Activated CD4-positive, alpha-beta memory T cell treated with anti-CD3 and anti-CD28 coated beads, Interleukin-2, amount 10 ng/mL, durations not matched to agents 7 days and 5 days (primary cell): ENCODE measurements around the gene VSIR. TPM values are rescaled to one million over a fixed set of nuclear protein-coding genes. Genes with fewer than 3 reads are reported as not detected.

Experiments used
- CTCF ChIA-PET: fragments of 350-600 bp; sonication (Branson Sonifier 250); formaldehyde crosslinking; loops from one replicate; lab custom pipeline; 2021; ENCODE audit warnings: antibody characterized with exemption, inconsistent platforms; lab: Charles Lee
- POLR2A ChIA-PET: fragments of 350-600 bp; sonication (Branson Sonifier 250); formaldehyde crosslinking; loops from one replicate; lab custom pipeline; 2021; ENCODE audit warnings: antibody characterized with exemption; lab: Charles Lee
- DNase-seq: peaks from one replicate; pipeline ENCODE4 v3.0.0-alpha.2; 2020
- H3K27ac Mint-ChIP-seq: one replicate; pipeline ENCODE4 v1.8.0; 2021; ENCODE audit warnings: mild to moderate bottlenecking, mixed read lengths
- H3K27me3 Mint-ChIP-seq: one replicate; pipeline ENCODE4 v1.8.0; 2021; ENCODE audit warnings: mixed read lengths
- H3K36me3 Mint-ChIP-seq: one replicate; pipeline ENCODE4 v1.8.0; 2021; ENCODE audit warnings: low read depth, mixed read lengths
- H3K4me1 Mint-ChIP-seq: one replicate; pipeline ENCODE4 v1.8.0; 2021; ENCODE audit warnings: mixed read lengths
- H3K4me3 Mint-ChIP-seq: one replicate; pipeline ENCODE4 v1.8.0; 2021; ENCODE audit warnings: mild to moderate bottlenecking, mixed read lengths
- H3K9me3 Mint-ChIP-seq: one replicate; pipeline ENCODE4 v1.8.0; 2021; ENCODE audit warnings: mixed read lengths
- total RNA-seq, 2 experiments: library from RNA; stranded (reverse); gene quantifications; one replicate each; pipeline ENCODE4 v1.2.3, GENCODE V29; 2021

The VSIR gene
- total RNA-seq, 2 experiments from 2014 or later: 109 TPM

DNA sequence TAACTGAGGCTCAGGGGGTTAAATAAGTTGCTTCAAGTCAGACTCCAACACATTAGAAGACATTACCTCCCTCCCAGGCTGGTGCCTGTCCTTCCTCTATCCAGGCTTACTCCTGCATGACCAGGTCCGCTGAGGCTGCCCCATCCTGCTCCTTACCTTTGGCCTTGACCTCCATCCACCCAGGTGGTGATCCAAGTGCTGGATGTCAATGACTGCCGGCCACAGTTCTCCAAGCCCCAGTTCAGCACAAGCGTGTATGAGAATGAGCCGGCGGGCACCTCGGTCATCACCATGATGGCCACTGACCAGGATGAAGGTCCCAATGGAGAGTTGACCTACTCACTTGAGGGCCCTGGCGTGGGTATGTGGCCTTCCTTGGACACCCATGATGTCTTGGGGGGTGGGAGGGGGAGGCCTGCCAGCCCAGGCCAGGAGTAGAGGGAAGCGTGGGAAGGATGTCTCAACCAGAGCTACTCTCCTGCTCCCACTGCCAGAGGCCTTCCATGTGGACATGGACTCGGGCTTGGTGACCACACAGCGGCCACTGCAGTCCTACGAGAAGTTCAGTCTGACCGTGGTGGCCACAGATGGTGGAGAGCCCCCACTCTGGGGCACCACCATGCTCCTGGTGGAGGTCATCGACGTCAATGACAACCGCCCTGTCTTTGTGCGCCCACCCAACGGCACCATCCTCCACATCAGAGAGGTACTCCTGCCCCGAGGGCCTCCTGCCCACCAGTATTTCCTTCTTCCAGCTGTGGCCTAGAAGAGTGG lies 29.6 kb upstream of the VSIR start:
- Mint-ChIP-seq H3K4me1 (no peaks in the 10 kb centered on the region), H3K27me3 (no peaks in the 10 kb centered on the region), H3K9me3 (no peaks in the 10 kb centered on the region), H3K27ac (no peak overlapping the region), H3K36me3 (no peaks in the 10 kb centered on the region), H3K4me3 (no peak overlapping the region)
- ChIA-PET CTCF (interaction anchor here (0.7 kb wide), 1 partner anchor 91 kb away, joined by 4 read pairs; no protein-coding TSS in a partner anchor), POLR2A (no interaction called here)
- DNase-seq: no peak

DNA sequence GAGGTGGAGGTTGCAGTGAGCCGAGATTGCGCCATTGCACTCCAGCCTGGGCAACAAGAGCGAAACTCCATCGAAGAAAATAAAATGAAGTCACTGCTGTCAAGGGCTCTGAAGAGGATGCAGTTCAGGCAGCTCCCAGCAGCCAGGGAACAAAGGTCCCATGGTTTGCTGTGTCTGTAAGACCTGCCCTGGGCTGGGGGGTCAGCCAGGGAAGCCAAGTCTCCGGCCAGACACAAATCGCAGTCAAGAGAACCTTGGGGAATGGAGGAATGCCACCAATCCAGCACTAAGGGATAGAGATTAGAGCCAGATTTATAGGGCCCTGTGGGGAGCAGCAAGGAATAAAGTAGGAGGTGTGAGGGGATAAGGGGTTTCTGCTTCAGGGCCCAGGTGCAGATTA lies 28.9 kb upstream of the VSIR start:
- no peak for DNase-seq
- POLR2A ChIA-PET: no interaction called here
- Mint-ChIP-seq H3K27me3 (no peaks in the 10 kb centered on the region), H3K4me3 (no peak overlapping the region), H3K36me3 (no peaks in the 10 kb centered on the region), H3K4me1 (peaks cover 4% of the 10 kb centered on the region), H3K9me3 (no peaks in the 10 kb centered on the region), H3K27ac (no peak overlapping the region)
- CTCF ChIA-PET: no interaction called here

DNA sequence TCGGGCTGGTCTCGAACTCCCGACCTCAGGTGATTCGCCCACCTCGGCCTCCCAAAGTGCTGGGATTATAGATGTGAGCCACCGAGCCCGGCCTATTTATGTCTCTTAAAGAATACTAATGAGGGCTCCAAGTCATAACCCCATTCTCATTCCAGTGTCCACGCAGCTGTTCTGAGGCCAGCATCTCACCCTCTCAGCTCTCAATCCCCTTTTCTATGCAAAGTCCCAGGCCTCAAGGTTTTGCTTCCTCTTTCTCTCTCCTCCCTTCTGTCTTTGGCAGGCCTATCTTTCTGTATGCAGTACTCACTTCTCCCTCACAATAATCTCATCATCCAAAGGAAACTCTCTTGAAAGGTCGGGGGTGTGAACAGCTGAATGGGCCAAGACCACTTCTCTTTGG lies 28.0 kb upstream of the VSIR start:
- no peaks in the 10 kb centered on the region for H3K36me3 Mint-ChIP-seq
- no peaks in the 10 kb centered on the region for H3K9me3 Mint-ChIP-seq
- no peaks in the 10 kb centered on the region for H3K27me3 Mint-ChIP-seq
- no peak overlapping the region for H3K27ac Mint-ChIP-seq
- POLR2A ChIA-PET: no interaction called here
- CTCF ChIA-PET: no interaction called here
- DNase-seq: no peak
- peaks cover 7% of the 10 kb centered on the region for H3K4me1 Mint-ChIP-seq
- no peak overlapping the region for H3K4me3 Mint-ChIP-seq

GRCh38 chr10:71799608-71800453 lies 26.5 kb upstream of the VSIR start:
- no peak for DNase-seq
- Mint-ChIP-seq H3K9me3 (no peaks in the 10 kb centered on the region), H3K27ac (no peak overlapping the region), H3K27me3 (no peaks in the 10 kb centered on the region), H3K4me3 (no peak overlapping the region), H3K36me3 (no peaks in the 10 kb centered on the region), H3K4me1 (peaks cover 7% of the 10 kb centered on the region)
- ChIA-PET CTCF (no interaction called here), POLR2A (no interaction called here)

DNA sequence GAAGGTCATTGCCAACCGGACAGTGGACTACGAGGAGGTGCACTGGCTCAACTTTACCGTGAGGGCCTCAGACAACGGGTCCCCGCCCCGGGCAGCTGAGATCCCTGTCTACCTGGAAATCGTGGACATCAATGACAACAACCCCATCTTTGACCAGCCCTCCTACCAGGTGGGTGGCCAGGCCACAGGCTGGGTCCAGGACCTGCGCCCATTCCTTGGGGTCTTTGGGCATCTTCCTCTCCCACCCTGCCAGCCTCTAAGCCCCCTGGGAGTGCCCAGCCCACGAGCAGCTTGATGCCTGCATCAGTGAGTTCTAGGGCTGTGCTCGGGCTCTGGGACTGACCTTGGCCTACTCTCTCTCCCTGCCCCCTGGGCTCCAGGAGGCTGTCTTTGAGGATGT lies 25.8 kb upstream of the VSIR start:
- H3K4me3 Mint-ChIP-seq: no peak overlapping the region
- H3K4me1 Mint-ChIP-seq: peaks cover 7% of the 10 kb centered on the region
- no peak for DNase-seq
- no peaks in the 10 kb centered on the region for H3K36me3 Mint-ChIP-seq
- no peak overlapping the region for H3K27ac Mint-ChIP-seq
- H3K9me3 Mint-ChIP-seq: no peaks in the 10 kb centered on the region
- ChIA-PET POLR2A (no interaction called here), CTCF (no interaction called here)
- no peaks in the 10 kb centered on the region for H3K27me3 Mint-ChIP-seq

DNA sequence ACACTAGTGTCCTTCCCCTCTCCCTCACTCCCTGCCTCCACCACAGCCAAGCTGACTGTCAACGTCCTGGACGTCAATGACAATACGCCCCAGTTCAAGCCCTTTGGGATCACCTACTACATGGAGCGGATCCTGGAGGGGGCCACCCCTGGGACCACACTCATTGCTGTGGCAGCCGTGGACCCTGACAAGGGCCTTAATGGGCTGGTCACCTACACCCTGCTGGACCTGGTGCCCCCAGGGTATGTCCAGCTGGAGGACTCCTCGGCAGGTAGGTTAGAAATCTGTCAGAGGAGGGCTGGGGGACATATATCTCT lies 24.9 kb upstream of the VSIR start:
- Mint-ChIP-seq H3K4me1 (peaks cover 7% of the 10 kb centered on the region), H3K36me3 (no peaks in the 10 kb centered on the region), H3K4me3 (no peak overlapping the region), H3K27me3 (no peaks in the 10 kb centered on the region), H3K9me3 (no peaks in the 10 kb centered on the region), H3K27ac (no peak overlapping the region)
- no peak for DNase-seq
- CTCF ChIA-PET: no interaction called here
- POLR2A ChIA-PET: no interaction called here

GRCh38 chr10:71797533-71798307 lies 24.4 kb upstream of the VSIR start:
- Mint-ChIP-seq H3K27me3 (no peaks in the 10 kb centered on the region), H3K27ac (no peak overlapping the region), H3K4me3 (no peak overlapping the region), H3K36me3 (no peaks in the 10 kb centered on the region), H3K9me3 (no peaks in the 10 kb centered on the region), H3K4me1 (peaks cover 7% of the 10 kb centered on the region)
- CTCF ChIA-PET: interaction anchor here (1.2 kb wide), 1 partner anchor 15 kb away, joined by 3 read pairs; no protein-coding TSS in a partner anchor
- POLR2A ChIA-PET: no interaction called here
- DNase-seq: no peak

DNA sequence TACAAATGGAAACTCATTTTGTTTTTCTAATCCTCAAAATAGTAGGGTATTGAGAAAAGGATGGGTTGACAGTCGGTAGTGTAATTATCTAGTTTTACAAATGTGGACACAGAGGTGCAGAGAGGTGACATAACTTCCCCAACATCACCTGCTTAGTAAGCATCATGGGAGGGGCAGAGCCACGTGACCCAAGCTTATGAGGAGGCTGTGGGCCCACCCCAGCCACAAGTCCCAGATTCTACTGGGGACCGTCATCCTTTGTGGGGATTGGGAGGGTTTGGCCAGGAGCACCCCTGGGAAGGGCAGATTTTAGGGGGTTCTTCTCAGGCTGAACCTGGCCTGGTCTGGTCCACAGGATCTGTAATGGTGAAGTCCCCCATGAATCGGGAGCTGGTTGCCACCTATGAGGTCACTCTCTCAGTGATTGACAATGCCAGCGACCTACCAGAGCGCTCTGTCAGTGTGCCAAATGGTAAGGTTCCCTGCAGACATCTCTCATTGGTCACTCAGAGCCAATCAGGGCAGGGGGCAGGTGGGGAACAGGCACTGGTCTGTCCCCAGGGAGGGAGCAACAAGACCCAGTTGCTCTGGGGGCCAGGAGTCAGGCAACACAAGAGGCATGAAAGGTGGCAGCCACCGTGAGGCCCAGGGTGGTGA lies 23.6 kb upstream of the VSIR start:
- DNase-seq: no peak
- H3K36me3 Mint-ChIP-seq: no peaks in the 10 kb centered on the region
- POLR2A ChIA-PET: no interaction called here
- no peak overlapping the region for H3K27ac Mint-ChIP-seq
- peaks cover 7% of the 10 kb centered on the region for H3K4me1 Mint-ChIP-seq
- no peaks in the 10 kb centered on the region for H3K9me3 Mint-ChIP-seq
- CTCF ChIA-PET: interaction anchor here (1.2 kb wide), 1 partner anchor 16 kb away, joined by 3 read pairs; no protein-coding TSS in a partner anchor
- no peak overlapping the region for H3K4me3 Mint-ChIP-seq
- no peaks in the 10 kb centered on the region for H3K27me3 Mint-ChIP-seq

DNA sequence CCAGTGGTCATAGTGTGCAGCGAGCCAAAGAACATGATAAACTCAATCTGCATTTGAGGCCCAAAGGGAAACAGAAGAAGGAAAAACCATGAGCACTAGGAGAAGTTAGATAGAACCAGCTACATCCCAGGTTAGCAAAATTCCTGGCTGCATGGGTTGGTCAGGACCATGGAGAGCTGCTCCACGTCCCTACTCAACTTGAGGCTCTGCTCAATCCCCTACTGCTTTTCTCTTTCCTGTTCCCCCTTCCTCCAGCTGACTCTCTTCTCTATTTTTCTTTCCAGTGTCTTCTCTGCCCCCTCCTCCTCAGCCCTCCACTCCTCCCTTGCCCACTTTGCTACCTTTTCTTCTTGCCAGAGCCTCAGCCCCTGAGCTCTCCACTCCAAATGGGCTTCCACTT lies 21.9 kb upstream of the VSIR start:
- no peak for DNase-seq
- H3K9me3 Mint-ChIP-seq: no peaks in the 10 kb centered on the region
- no peaks in the 10 kb centered on the region for H3K27me3 Mint-ChIP-seq
- no peaks in the 10 kb centered on the region for H3K36me3 Mint-ChIP-seq
- H3K4me3 Mint-ChIP-seq: no peak overlapping the region
- no peak overlapping the region for H3K27ac Mint-ChIP-seq
- CTCF ChIA-PET: no interaction called here
- peaks cover 12% of the 10 kb centered on the region for H3K4me1 Mint-ChIP-seq
- POLR2A ChIA-PET: no interaction called here

- POLR2A ChIA-PET: no interaction called here
- no peak overlapping the region for H3K27ac Mint-ChIP-seq
- peaks cover 6% of the 10 kb centered on the region for H3K4me1 Mint-ChIP-seq
- no peak overlapping the region for H3K4me3 Mint-ChIP-seq
- H3K36me3 Mint-ChIP-seq: no peaks in the 10 kb centered on the region
- DNase-seq: no peak
- H3K27me3 Mint-ChIP-seq: peaks cover 3% of the 10 kb centered on the region
- no peaks in the 10 kb centered on the region for H3K9me3 Mint-ChIP-seq
- CTCF ChIA-PET: no interaction called here
Observed at GRCh38 chr10:71790749-71791440, 17.6 kb upstream of the VSIR start.

DNA sequence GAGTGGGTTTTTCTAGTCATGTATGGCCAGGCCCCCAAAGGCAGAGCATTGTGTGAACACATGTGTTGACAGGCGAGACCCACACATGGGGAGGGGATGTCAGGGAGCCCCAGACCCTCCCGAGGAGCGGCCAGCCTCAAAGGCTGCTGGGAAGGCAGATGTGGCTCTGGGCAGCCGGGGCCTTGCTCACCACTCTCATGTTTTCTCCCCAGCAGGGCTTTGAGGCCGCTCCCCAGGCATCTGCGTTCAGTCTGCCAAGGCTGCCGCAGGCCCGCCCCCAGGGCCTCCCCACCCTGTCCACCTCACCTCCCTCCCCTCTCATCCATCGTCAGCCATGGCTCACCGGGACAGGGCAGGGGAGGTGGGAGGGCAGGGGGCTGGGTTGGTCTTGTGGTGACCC lies 16.6 kb upstream of the VSIR start:
- no peak overlapping the region for H3K4me3 Mint-ChIP-seq

DNA sequence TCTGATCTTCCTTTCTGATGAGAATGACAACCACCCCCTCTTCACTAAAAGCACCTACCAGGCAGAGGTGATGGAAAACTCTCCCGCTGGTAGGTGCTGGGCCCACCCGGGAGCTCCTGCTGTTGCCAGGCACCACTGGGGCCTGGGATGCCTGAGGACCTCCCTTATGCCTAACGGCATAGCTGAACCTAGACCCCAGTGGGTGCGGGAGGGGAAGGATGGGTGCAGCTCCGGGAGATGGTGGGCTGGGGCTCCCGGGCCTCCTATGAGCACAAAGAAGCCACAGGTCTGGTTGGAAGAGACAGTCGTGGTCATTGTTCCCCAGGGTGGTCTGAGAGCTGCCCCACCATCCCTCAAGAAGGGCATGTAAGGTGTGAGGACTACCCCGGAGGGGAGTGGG lies 15.6 kb upstream of the VSIR start:
- Mint-ChIP-seq H3K4me1 (peaks cover 6% of the 10 kb centered on the region), H3K4me3 (no peak overlapping the region), H3K27ac (no peak overlapping the region), H3K36me3 (no peaks in the 10 kb centered on the region), H3K9me3 (no peaks in the 10 kb centered on the region), H3K27me3 (peaks cover 3% of the 10 kb centered on the region)
- DNase-seq: no peak
- POLR2A ChIA-PET: no interaction called here
- CTCF ChIA-PET: no interaction called here

More for the DNA sequence above, 16.6 kb upstream of the VSIR start:
- ChIA-PET POLR2A (no interaction called here), CTCF (no interaction called here)
- Mint-ChIP-seq H3K27ac (no peak overlapping the region), H3K27me3 (peaks cover 3% of the 10 kb centered on the region), H3K4me1 (peaks cover 6% of the 10 kb centered on the region), H3K36me3 (no peaks in the 10 kb centered on the region), H3K9me3 (no peaks in the 10 kb centered on the region)
- no peak for DNase-seq
